ENCODE measurements around the gene ISYNA1. TPM values are rescaled to one million over a fixed set of nuclear protein-coding genes. Genes with fewer than 3 reads are reported as not detected.

The ISYNA1 gene
- total and polyA plus RNA-seq, 2 of the 13 experiments (the other 11 are each of a cell fraction or from before 2014, with no cell fraction given) = 29.6 to 48.5 TPM

GRCh38 chr19:18478545-18479311, 40.8 kb upstream of the ISYNA1 start (continued):
- TF ChIP-seq, protein P1, sequence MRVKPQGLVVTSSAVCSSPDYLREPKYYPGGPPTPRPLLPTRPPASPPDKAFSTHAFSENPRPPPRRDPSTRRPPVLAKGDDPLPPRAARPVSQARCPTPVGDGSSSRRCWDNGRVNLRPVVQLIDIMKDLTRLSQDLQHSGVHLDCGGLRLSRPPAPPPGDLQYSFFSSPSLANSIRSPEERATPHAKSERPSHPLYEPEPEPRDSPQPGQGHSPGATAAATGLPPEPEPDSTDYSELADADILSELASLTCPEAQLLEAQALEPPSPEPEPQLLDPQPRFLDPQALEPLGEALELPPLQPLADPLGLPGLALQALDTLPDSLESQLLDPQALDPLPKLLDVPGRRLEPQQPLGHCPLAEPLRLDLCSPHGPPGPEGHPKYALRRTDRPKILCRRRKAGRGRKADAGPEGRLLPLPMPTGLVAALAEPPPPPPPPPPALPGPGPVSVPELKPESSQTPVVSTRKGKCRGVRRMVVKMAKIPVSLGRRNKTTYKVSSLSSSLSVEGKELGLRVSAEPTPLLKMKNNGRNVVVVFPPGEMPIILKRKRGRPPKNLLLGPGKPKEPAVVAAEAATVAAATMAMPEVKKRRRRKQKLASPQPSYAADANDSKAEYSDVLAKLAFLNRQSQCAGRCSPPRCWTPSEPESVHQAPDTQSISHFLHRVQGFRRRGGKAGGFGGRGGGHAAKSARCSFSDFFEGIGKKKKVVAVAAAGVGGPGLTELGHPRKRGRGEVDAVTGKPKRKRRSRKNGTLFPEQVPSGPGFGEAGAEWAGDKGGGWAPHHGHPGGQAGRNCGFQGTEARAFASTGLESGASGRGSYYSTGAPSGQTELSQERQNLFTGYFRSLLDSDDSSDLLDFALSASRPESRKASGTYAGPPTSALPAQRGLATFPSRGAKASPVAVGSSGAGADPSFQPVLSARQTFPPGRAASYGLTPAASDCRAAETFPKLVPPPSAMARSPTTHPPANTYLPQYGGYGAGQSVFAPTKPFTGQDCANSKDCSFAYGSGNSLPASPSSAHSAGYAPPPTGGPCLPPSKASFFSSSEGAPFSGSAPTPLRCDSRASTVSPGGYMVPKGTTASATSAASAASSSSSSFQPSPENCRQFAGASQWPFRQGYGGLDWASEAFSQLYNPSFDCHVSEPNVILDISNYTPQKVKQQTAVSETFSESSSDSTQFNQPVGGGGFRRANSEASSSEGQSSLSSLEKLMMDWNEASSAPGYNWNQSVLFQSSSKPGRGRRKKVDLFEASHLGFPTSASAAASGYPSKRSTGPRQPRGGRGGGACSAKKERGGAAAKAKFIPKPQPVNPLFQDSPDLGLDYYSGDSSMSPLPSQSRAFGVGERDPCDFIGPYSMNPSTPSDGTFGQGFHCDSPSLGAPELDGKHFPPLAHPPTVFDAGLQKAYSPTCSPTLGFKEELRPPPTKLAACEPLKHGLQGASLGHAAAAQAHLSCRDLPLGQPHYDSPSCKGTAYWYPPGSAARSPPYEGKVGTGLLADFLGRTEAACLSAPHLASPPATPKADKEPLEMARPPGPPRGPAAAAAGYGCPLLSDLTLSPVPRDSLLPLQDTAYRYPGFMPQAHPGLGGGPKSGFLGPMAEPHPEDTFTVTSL (CRISPR knock-in tag; IDR thresholded peaks at IDR 0.05; ENCODE audit: borderline replicate concordance) = peak; percentile 82
- TF ChIP-seq ZNF615 (CRISPR knock-in tag; IDR thresholded peaks at IDR 0.05; ENCODE audit: borderline replicate concordance) = no peak
- TF ChIP-seq ZNF614 (CRISPR knock-in tag; IDR thresholded peaks at IDR 0.05; ENCODE audit: borderline replicate concordance) = peak; percentile 95
- TF ChIP-seq CEBPZ (IDR thresholded peaks at IDR 0.05; ENCODE audit: low read length) = no peak
- no peak for TF ChIP-seq HOXA9 (CRISPR knock-in tag; IDR thresholded peaks at IDR 0.05; ENCODE audit: borderline replicate concordance)
- peak; percentile 83; the same call in 1 of the 2 replicates for TF ChIP-seq ZNF225 (CRISPR knock-in tag; IDR thresholded peaks at IDR 0.05)
- TF ChIP-seq MATR3 (CRISPR knock-in tag; IDR thresholded peaks at IDR 0.05) = no peak
- peak; percentile 65 for TF ChIP-seq ATF7-NPFF (CRISPR knock-in tag; IDR thresholded peaks at IDR 0.05; ENCODE audit: low read depth)
- no peak; the same call in none of the 2 replicates for TF ChIP-seq ZNF772 (CRISPR knock-in tag; IDR thresholded peaks at IDR 0.05)
- peak; percentile 28; the same call in 1 of the 2 replicates for TF ChIP-seq HOXD1 (CRISPR knock-in tag; IDR thresholded peaks at IDR 0.05)
- TF ChIP-seq PRMT3 (CRISPR knock-in tag; IDR thresholded peaks at IDR 0.05; ENCODE audit: borderline replicate concordance, low read depth) = peak; percentile 74; the same call in 1 of the 2 replicates
- TF ChIP-seq ZNF451 (CRISPR knock-in tag; IDR thresholded peaks at IDR 0.05) = peak; percentile 61; the same call in 1 of the 2 replicates
- TF ChIP-seq, protein P2, sequence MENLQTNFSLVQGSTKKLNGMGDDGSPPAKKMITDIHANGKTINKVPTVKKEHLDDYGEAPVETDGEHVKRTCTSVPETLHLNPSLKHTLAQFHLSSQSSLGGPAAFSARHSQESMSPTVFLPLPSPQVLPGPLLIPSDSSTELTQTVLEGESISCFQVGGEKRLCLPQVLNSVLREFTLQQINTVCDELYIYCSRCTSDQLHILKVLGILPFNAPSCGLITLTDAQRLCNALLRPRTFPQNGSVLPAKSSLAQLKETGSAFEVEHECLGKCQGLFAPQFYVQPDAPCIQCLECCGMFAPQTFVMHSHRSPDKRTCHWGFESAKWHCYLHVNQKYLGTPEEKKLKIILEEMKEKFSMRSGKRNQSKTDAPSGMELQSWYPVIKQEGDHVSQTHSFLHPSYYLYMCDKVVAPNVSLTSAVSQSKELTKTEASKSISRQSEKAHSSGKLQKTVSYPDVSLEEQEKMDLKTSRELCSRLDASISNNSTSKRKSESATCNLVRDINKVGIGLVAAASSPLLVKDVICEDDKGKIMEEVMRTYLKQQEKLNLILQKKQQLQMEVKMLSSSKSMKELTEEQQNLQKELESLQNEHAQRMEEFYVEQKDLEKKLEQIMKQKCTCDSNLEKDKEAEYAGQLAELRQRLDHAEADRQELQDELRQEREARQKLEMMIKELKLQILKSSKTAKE (CRISPR knock-in tag; IDR thresholded peaks at IDR 0.05; ENCODE audit: borderline replicate concordance) = peak; percentile 80
- TF ChIP-seq ZNF317 (CRISPR knock-in tag; IDR thresholded peaks at IDR 0.05) = peak; percentile 86; the same call in 1 of the 2 replicates
- peak; percentile 39; the same call in 1 of the 2 replicates for TF ChIP-seq HINFP (CRISPR knock-in tag; IDR thresholded peaks at IDR 0.05; ENCODE audit: low read depth)
